ENCODE measurements around the gene AACS.

The AACS gene

DNA sequence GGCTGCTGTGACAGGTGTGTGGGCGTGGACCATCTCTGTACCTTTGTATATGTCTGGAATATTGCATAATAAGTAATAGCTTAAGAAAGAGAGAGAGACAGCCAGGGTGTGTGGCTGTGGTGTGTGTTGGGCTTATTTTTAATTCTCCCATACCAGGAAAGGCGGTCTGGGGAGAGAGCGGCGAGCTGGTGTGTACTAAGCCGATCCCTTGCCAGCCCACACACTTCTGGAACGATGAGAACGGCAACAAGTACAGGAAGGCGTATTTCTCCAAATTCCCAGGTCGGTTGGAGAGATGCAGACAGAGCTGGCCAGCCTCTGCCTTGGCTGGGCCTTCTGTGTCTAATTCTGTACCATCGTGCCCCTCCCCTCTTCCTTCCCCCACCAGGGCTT, 63.9 kb downstream of the AACS start:
- TF ChIP-seq ZNF658 (tag by site-specific recombination; IDR thresholded peaks at IDR 0.05) (no peak), SP7 (tag by site-specific recombination; IDR thresholded peaks at IDR 0.05) (no peak), ZNF510 (tag by site-specific recombination; IDR thresholded peaks at IDR 0.05; ENCODE audit: insufficient replicate concordance) (no peak), ZNF341 (tag by site-specific recombination; IDR thresholded peaks at IDR 0.05; ENCODE audit: low read depth) (no peak)
- ChIA-PET CTCF (no interaction called here), POLR2A (no interaction called here)
- Histone ChIP-seq H3K4me1 (ENCODE audit: control insufficient read depth, insufficient read depth, low read length) (no peaks in the 10 kb centered on the region), H3K9me3 (ENCODE audit: control insufficient read depth, insufficient read depth, low read depth, low read length) (no peaks in the 10 kb centered on the region), H3K4me3 (ENCODE audit: low read depth, low read length) (no peak overlapping the region), H3K27ac (ENCODE audit: extremely low read depth, low read depth, low read length) (no peak overlapping the region), H3K36me3 (ENCODE audit: control insufficient read depth in 2 of 2, insufficient read depth in 1 of 2, low read length in 2 of 2) (peaks cover 6 to 34% of the 10 kb centered on the region in 2 experiments; a peak in 2 of 3 replicates)

DNA sequence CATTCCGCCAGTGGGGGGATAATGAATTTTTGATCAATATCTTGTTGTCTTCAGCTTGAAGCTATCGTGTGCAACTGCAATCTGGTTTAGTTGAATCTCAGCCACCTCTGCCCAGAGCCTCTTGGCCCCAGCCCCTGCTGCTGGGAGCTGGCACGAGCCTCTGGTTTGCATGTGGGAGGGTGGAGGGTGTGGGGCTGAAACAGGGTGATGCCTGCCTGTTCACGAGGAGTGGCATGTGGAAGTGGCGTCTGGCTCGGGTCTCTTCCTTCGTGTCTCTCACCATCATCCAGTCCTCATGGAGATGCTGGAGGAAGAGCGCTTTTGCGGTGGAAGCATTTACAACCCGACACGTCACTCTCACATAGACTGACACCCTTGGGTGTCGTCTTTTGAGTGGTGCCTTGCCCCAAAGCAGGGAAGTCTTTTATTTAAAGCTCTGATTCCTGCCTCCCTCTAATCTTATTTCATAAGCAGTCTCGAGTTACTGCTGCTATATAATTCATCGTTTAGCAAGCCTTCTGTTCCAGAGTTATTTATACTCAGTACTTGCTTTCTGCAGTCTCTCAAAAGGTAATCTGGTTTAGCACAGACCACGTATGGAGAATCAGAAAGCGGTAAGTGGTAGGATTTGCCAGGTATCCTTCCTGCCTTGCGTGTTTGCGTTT, 64.5 kb downstream of the AACS start:
- Histone ChIP-seq H3K36me3 (ENCODE audit: control insufficient read depth in 2 of 2, insufficient read depth in 1 of 2, low read length in 2 of 2) (peaks cover 6 to 36% of the 10 kb centered on the region in 2 experiments; a peak in 2 of 3 replicates), H3K4me1 (ENCODE audit: control insufficient read depth, insufficient read depth, low read length) (no peaks in the 10 kb centered on the region), H3K4me3 (ENCODE audit: low read depth, low read length) (no peak overlapping the region), H3K27ac (ENCODE audit: extremely low read depth, low read depth, low read length) (no peak overlapping the region), H3K9me3 (ENCODE audit: control insufficient read depth, insufficient read depth, low read depth, low read length) (no peaks in the 10 kb centered on the region)
- POLR2A ChIA-PET: no interaction called here
- TF ChIP-seq, protein P1, sequence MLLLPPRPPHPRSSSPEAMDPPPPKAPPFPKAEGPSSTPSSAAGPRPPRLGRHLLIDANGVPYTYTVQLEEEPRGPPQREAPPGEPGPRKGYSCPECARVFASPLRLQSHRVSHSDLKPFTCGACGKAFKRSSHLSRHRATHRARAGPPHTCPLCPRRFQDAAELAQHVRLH (tag by site-specific recombination; IDR thresholded peaks at IDR 0.05): no peak
- TF ChIP-seq ZBTB1 (tag by site-specific recombination; IDR thresholded peaks at IDR 0.05): no peak
- no peak for TF ChIP-seq ZNF785 (tag by site-specific recombination; IDR thresholded peaks at IDR 0.05)
- CTCF ChIA-PET: no interaction called here

DNA sequence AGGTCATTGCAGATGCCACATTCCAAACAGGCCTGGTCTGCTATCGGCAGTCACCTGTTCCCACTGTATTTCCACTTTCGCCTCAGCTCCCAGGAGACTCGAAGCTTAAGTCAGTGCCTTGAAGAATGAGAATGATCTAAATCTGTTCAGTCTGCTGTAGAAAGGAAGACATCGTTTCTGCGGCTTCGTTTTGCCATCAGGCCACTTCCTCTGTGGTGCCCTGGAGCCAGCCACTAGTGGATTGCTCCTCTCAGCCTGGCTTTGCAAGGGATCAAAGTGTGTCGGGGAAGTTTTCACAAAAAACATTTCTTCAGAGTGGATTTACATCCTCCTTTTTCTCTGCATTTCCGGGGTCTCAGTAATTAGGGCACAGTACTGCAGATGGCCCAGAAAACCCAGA, 66.7 kb downstream of the AACS start:
- H3K36me3 ChIP-seq (ENCODE audit: control insufficient read depth in 2 of 2, insufficient read depth in 1 of 2, low read length in 2 of 2): peaks cover under 1 to 40% of the 10 kb centered on the region in 2 experiments; a peak in 2 of 3 replicates
- ChIA-PET CTCF (interaction anchor here (0.6 kb wide), 1 partner anchor 14 kb away, joined by 3 read pairs; no protein-coding TSS in a partner anchor), POLR2A (no interaction called here)
- TF ChIP-seq SALL2 (tag by site-specific recombination; IDR thresholded peaks at IDR 0.05; ENCODE audit: borderline replicate concordance): no peak
- TF ChIP-seq, protein P2, sequence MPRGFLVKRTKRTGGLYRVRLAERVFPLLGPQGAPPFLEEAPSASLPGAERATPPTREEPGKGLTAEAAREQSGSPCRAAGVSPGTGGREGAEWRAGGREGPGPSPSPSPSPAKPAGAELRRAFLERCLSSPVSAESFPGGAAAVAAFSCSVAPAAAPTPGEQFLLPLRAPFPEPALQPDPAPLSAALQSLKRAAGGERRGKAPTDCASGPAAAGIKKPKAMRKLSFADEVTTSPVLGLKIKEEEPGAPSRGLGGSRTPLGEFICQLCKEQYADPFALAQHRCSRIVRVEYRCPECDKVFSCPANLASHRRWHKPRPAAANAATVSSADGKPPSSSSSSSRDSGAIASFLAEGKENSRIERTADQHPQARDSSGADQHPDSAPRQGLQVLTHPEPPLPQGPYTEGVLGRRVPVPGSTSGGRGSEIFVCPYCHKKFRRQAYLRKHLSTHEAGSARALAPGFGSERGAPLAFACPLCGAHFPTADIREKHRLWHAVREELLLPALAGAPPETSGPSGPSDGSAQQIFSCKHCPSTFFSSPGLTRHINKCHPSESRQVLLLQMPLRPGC (tag by site-specific recombination; IDR thresholded peaks at IDR 0.05): no peak
- no peak for TF ChIP-seq ZNF2 (tag by site-specific recombination; IDR thresholded peaks at IDR 0.05)
- no peak for TF ChIP-seq ZNF76 (tag by site-specific recombination; IDR thresholded peaks at IDR 0.05; ENCODE audit: borderline replicate concordance, low read depth)
- no peak for TF ChIP-seq ZNF175 (tag by site-specific recombination; IDR thresholded peaks at IDR 0.05)
- H3K4me1 ChIP-seq (ENCODE audit: control insufficient read depth, insufficient read depth, low read length): no peaks in the 10 kb centered on the region
- no peaks in the 10 kb centered on the region for H3K9me3 ChIP-seq (ENCODE audit: control insufficient read depth, insufficient read depth, low read depth, low read length)
- no peak overlapping the region for H3K27ac ChIP-seq (ENCODE audit: extremely low read depth, low read depth, low read length)
- no peak overlapping the region for H3K4me3 ChIP-seq (ENCODE audit: low read depth, low read length)

DNA sequence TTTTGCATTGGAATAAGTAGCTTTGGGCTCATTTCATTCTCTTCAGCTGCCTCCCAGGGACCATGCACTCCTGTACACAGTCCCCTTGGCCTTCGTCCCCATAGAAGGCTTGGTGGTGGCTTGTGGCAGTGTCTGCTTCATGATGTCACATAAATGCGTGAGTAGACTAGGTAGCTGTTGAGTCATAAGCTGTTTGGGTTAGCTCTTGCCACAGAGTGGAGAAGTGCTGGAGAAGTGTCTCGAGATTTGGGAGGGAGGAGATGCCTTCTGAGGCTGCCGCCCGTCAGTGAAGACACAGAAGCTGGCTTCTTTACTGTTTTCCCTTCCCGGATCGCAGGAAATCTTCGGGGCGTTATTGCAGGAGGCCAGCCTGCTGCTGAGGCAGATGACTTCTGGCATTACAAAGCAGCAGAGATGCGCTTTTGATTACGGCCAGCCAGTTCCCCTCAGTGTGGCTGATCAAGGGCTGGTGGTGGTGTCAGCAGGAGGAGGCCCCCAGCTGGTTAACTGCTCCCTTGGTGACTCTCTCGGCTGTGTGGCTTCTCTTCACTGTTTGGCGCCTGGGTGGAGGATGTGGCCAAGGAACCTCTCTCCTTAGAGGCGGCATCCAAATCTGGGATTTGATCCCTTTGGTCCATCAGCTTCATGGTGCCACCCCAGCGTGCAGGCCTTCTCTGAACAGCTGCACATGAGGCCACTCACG, 67.6 kb downstream of the AACS start:
- no peak overlapping the region for H3K27ac ChIP-seq (ENCODE audit: extremely low read depth, low read depth, low read length)
- peaks cover 0 to 40% of the 10 kb centered on the region in 2 experiments; a peak in 2 of 3 replicates for H3K36me3 ChIP-seq (ENCODE audit: control insufficient read depth in 2 of 2, insufficient read depth in 1 of 2, low read length in 2 of 2)
- H3K9me3 ChIP-seq (ENCODE audit: control insufficient read depth, insufficient read depth, low read depth, low read length): no peaks in the 10 kb centered on the region
- H3K4me1 ChIP-seq (ENCODE audit: control insufficient read depth, insufficient read depth, low read length): no peaks in the 10 kb centered on the region
- ChIA-PET POLR2A (interaction anchor here (0.7 kb wide), 1 partner anchor 97 kb away, joined by 3 read pairs; no protein-coding TSS in a partner anchor), CTCF (no interaction called here)
- H3K4me3 ChIP-seq (ENCODE audit: low read depth, low read length): no peak overlapping the region
- TF ChIP-seq ZIC2 (tag by site-specific recombination; IDR thresholded peaks at IDR 0.05) (peak; percentile 76), OSR2 (tag by site-specific recombination; IDR thresholded peaks at IDR 0.05) (peak; percentile 11; the same call in 1 of the 2 replicates), ZNF629 (tag by site-specific recombination; IDR thresholded peaks at IDR 0.05) (peak; percentile 52), IKZF3 (tag by site-specific recombination; IDR thresholded peaks at IDR 0.05) (no peak), ZNF777 (tag by site-specific recombination; IDR thresholded peaks at IDR 0.05; ENCODE audit: borderline replicate concordance) (no peak), ZNF585B (tag by site-specific recombination; IDR thresholded peaks at IDR 0.05) (no peak), ZNF677 (tag by site-specific recombination; IDR thresholded peaks at IDR 0.05) (no peak), ZNF785 (tag by site-specific recombination; IDR thresholded peaks at IDR 0.05) (no peak)
- TF ChIP-seq, protein P3, sequence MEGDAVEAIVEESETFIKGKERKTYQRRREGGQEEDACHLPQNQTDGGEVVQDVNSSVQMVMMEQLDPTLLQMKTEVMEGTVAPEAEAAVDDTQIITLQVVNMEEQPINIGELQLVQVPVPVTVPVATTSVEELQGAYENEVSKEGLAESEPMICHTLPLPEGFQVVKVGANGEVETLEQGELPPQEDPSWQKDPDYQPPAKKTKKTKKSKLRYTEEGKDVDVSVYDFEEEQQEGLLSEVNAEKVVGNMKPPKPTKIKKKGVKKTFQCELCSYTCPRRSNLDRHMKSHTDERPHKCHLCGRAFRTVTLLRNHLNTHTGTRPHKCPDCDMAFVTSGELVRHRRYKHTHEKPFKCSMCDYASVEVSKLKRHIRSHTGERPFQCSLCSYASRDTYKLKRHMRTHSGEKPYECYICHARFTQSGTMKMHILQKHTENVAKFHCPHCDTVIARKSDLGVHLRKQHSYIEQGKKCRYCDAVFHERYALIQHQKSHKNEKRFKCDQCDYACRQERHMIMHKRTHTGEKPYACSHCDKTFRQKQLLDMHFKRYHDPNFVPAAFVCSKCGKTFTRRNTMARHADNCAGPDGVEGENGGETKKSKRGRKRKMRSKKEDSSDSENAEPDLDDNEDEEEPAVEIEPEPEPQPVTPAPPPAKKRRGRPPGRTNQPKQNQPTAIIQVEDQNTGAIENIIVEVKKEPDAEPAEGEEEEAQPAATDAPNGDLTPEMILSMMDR (tag by site-specific recombination; IDR thresholded peaks at IDR 0.05): no peak
- TF ChIP-seq, protein P4, sequence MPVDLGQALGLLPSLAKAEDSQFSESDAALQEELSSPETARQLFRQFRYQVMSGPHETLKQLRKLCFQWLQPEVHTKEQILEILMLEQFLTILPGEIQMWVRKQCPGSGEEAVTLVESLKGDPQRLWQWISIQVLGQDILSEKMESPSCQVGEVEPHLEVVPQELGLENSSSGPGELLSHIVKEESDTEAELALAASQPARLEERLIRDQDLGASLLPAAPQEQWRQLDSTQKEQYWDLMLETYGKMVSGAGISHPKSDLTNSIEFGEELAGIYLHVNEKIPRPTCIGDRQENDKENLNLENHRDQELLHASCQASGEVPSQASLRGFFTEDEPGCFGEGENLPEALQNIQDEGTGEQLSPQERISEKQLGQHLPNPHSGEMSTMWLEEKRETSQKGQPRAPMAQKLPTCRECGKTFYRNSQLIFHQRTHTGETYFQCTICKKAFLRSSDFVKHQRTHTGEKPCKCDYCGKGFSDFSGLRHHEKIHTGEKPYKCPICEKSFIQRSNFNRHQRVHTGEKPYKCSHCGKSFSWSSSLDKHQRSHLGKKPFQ (tag by site-specific recombination; IDR thresholded peaks at IDR 0.05): no peak
